Right lobe of liver (tissue), 6 donors: ENCODE data around the gene HSPD1. TPM values are rescaled to one million over a fixed set of nuclear protein-coding genes. Genes with fewer than 3 reads are reported as not detected.

Experiments used
- ATAC-seq, 4 donors: fragments of 200-7000 bp; cut with Tn5 transposase; one replicate each; pipeline ENCODE4 v1.9.1; 2020; ENCODE audit warnings: mild to moderate bottlenecking in 4 of 4, moderate library complexity in 4 of 4
- DNase-seq, 3 donors: peaks; one replicate each; pipeline ENCODE4 v3.0.0-alpha.2; 2020
- H3K27ac ChIP-seq, 3 donors: fragments of 200-600 bp; one replicate each; pipeline ENCODE4 v1.8.0; 2022
- H3K27me3 ChIP-seq, 2 donors: fragments of 200-600 bp; one replicate each; pipeline ENCODE4 v1.8.0; 2022
- H3K36me3 ChIP-seq, 4 donors: fragments of 200-600 bp; sonication (generic) in 1 of 4; one replicate each; pipeline versions ENCODE4 v1.5.1 to v1.8.0; 2017 to 2022; ENCODE audit warnings: control low read depth in 1 of 4
- H3K4me1 ChIP-seq, 4 donors: fragments of 200-600 bp; sonication (generic) in 1 of 4; one replicate each; pipeline versions ENCODE4 v1.5.1 to v1.8.0; 2017 to 2022; ENCODE audit warnings: control low read depth in 1 of 4
- H3K4me3 ChIP-seq, 3 donors: fragments of 200-600 bp; one replicate each; pipeline ENCODE4 v1.8.0; 2022
- H3K9me3 ChIP-seq, 4 donors: fragments of 200-600 bp; sonication (generic) in 1 of 4; one replicate each; pipeline versions ENCODE4 v1.5.1 to v1.8.0; 2017 to 2022; ENCODE audit warnings: control low read depth in 1 of 4
- POLR2A ChIP-seq: fragments of 450-650 bp; IDR thresholded peaks from one replicate; pipeline ENCODE4 v1.6.1; 2017; ENCODE audit warnings: antibody characterized with exemption, mild to moderate bottlenecking
- WGBS: methylation state at CpG from one replicate; pipeline ENCODE4 v1.1.6; 2018; ENCODE audit warnings: low coverage, low lambda C conversion rate; ENCODE audit not compliant: insufficient coverage; ENCODE audit errors: missing lambda C conversion rate; 5-methylcytosine and 5-hydroxymethylcytosine counted together
- intact Hi-C, 2 donors: fragments of 100-400 bp; cut with DNase I; formaldehyde crosslinking; loops; one replicate each; pipeline versions ENCODE4 v1.11.2 to v1.14.1; 2022
- total RNA-seq, 6 experiments: library from RNA; depleted of rRNA in 2 of 6; stranded (reverse); fragments of >200 nt in 2 of 6; fragmentation: NEBNext Ultra II Directional in 3 of 6; extraction: Animal tissue kit (Norgen Biotek cat#: 25700) in 3 of 6; gene quantifications; one replicate each; pipeline versions ENCODE4 v1.1.0 to v1.2.4, GENCODE V29; 2016 to 2023
- TF ChIP-seq, protein P1 (sequence below), 4 donors: fragments of 200-600 bp in 3 of 4; fragments of 450-650 bp in 1 of 4; IDR thresholded peaks; one replicate each; pipeline versions ENCODE4 v1.5.1 to v1.8.0; 2016 to 2022; ENCODE audit warnings: antibody characterized with exemption in 4 of 4, mild to moderate bottlenecking in 2 of 4
- donor health status: DM: no; HTN: yes; CAD: no.
- donor health status: DM: no; HTN: no; CAD: no.
- donor health status: DM: no; HTN: no; CAD: no.
- donor health status: DM: no; HTN: yes; CAD: no.
- donor health status: DM: no; HTN: yes; CAD: no.

Gene HSPD1
- total RNA-seq, 6 experiments from 2014 or later = 241 to 552 (median 353) TPM

DNA sequence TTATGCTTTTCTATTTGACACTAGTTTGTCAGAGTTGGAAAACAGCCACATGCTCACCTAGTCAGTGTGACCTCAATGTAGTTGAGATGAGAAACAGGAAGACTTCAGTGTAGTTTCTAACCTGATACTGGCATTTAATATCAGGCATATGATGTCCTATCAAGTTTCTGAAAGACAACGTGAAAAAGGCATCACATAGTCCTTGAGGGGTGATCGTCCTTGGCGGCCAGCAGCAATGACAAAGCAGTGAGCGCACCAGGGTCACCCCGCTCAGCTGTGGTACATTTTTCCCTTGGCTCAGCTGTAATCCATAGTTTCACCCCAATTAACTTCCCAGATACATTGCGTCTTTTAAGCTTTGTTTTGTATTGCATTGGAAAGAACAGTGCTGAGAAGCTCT, 4.9 kb upstream of the HSPD1 start:
- H3K4me1 ChIP-seq = peaks cover 0 to 11% (median 0%) of the 10 kb centered on the region in 4 donors
- H3K36me3 ChIP-seq = peaks cover 0 to 23% (median 10%) of the 10 kb centered on the region in 4 donors
- no peaks in the 10 kb centered on the region for H3K9me3 ChIP-seq
- DNase-seq (no peak), ATAC-seq (no peak)
- intact Hi-C loops = no loop called here
- no peak overlapping the region for H3K4me3 ChIP-seq
- WGBS = 90% methylated on average over 3 of the region's 6 CpGs
- H3K27ac ChIP-seq = no peak overlapping the region
- TF ChIP-seq, protein P1, sequence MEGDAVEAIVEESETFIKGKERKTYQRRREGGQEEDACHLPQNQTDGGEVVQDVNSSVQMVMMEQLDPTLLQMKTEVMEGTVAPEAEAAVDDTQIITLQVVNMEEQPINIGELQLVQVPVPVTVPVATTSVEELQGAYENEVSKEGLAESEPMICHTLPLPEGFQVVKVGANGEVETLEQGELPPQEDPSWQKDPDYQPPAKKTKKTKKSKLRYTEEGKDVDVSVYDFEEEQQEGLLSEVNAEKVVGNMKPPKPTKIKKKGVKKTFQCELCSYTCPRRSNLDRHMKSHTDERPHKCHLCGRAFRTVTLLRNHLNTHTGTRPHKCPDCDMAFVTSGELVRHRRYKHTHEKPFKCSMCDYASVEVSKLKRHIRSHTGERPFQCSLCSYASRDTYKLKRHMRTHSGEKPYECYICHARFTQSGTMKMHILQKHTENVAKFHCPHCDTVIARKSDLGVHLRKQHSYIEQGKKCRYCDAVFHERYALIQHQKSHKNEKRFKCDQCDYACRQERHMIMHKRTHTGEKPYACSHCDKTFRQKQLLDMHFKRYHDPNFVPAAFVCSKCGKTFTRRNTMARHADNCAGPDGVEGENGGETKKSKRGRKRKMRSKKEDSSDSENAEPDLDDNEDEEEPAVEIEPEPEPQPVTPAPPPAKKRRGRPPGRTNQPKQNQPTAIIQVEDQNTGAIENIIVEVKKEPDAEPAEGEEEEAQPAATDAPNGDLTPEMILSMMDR (IDR thresholded peaks at IDR 0.05) = no peak
- no peak for TF ChIP-seq POLR2A
- H3K27me3 ChIP-seq = no peaks in the 10 kb centered on the region

DNA sequence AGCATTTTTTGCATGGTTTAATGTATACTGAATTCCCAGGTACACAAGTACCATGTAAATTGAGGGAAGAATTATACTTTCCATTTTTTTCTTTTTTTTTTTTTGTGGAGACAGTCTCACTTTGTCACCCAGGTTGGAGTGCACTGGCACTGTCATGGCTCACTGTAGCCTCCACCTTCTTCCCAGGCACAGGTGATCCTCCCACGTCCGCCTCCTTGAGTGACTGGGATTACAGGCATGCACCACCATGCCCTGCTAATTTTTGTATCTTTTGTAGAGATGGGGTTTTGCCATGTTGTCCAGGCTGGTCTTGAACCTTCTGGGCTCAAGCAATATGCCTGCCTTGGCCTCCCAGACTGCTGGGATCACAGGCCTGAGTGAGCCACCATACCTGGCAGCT, 4.4 kb upstream of the HSPD1 start:
- intact Hi-C loops = no loop called here
- no peaks in the 10 kb centered on the region for H3K27me3 ChIP-seq
- peak overlapping the region in 1 of 3 donors; percentile 100 for H3K27ac ChIP-seq
- TF ChIP-seq, protein P1 (IDR thresholded peaks at IDR 0.05) = no peak
- no peak for TF ChIP-seq POLR2A
- no CpG with 5 or more reads among the region's 2 CpGs for WGBS
- no peak for ATAC-seq
- H3K4me1 ChIP-seq = peaks cover 0 to 11% (median 0%) of the 10 kb centered on the region in 4 donors
- no peaks in the 10 kb centered on the region for H3K9me3 ChIP-seq
- H3K4me3 ChIP-seq = no peak overlapping the region
- H3K36me3 ChIP-seq = peaks cover 0 to 23% (median 10%) of the 10 kb centered on the region in 4 donors
- no peak for DNase-seq

DNA sequence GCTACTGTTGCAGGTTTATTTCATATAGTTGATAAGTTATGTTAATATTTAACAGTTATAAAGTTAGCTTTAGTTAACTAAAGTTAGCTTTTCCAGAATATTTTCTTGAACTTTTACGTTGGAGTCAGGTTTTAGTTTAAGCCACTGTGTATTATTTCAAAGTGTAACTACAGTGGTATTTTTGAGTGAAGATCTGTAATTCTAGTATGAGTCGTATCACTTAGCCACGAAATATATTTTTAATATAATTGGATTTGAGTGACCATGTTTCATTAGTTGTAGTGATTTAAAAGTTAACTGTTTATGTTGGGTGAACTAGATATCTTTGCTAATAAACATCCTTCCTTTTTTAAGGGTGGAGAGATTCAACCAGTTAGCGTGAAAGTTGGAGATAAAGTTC, 3.0 kb upstream of the HSPD1 start:
- Histone ChIP-seq H3K36me3 (peaks cover 0 to 24% (median 10%) of the 10 kb centered on the region in 4 donors), H3K4me3 (peak overlapping the region in 2 of 3 donors; percentile 70 to 75), H3K9me3 (no peaks in the 10 kb centered on the region), H3K27me3 (no peaks in the 10 kb centered on the region), H3K27ac (peak overlapping the region; percentile 100), H3K4me1 (peaks cover 0 to 14% (median 0%) of the 10 kb centered on the region in 4 donors)
- ATAC-seq (no peak), DNase-seq (no peak)
- intact Hi-C loops = no loop called here
- WGBS = 57% methylated on average over 4 of the region's 4 CpGs
- TF ChIP-seq POLR2A = no peak
- TF ChIP-seq, protein P1 (IDR thresholded peaks at IDR 0.05) = no peak

DNA sequence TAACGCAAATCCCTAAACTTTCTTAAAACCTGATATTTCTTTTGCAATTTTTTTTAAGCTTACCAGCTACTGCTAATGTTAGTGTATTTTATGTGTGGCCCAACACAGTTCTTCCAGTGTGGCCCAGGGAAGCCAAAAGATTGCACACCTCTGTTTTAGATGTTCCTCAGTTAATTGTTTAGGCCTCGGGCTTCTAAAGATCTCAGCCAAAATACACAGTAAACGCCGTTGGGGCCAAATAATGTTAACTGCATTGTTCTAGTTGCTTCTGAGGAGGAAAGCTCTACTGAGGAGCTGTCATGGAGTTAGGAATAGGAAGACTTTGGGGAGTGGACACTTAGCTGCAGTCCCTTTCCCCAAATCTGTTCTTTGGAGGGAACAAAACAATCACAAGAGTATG, 2.6 kb upstream of the HSPD1 start:
- Histone ChIP-seq H3K9me3 (no peaks in the 10 kb centered on the region), H3K36me3 (peaks cover 0 to 28% (median 10%) of the 10 kb centered on the region in 4 donors), H3K27ac (peak overlapping the region; percentile 100), H3K27me3 (no peaks in the 10 kb centered on the region), H3K4me3 (peak overlapping the region in 2 of 3 donors; percentile 70 to 75), H3K4me1 (peaks cover 0 to 19% (median 0%) of the 10 kb centered on the region in 4 donors)
- intact Hi-C loops = no loop called here
- no peak for TF ChIP-seq POLR2A
- TF ChIP-seq, protein P1 (IDR thresholded peaks at IDR 0.05) = no peak
- no peak for DNase-seq
- 18% methylated on average over 4 of the region's 4 CpGs for WGBS
- ATAC-seq = no peak
